Skeletal muscle satellite cell (primary cell): ENCODE measurements around the gene NRIP1.

Source experiments
- H3K27me3 ChIP-seq: 2 replicates; pipeline ENCODE4 v1.7.0; 2013; ENCODE audit warnings: low read length; ENCODE audit not compliant: control insufficient read depth, insufficient read depth
- H3K36me3 ChIP-seq: 2 replicates; pipeline ENCODE4 v1.7.0; 2013; ENCODE audit warnings: mild to moderate bottlenecking, control low read depth, low read length; ENCODE audit not compliant: insufficient read depth
- H3K4me1 ChIP-seq: 2 replicates; pipeline ENCODE4 v1.7.0; 2013; ENCODE audit warnings: low read length; ENCODE audit not compliant: control insufficient read depth, insufficient read depth
- H3K4me2 ChIP-seq: 2 replicates; pipeline ENCODE4 v1.7.0; 2013; ENCODE audit warnings: mild to moderate bottlenecking, low read length
- H3K4me3 ChIP-seq: 2 replicates; pipeline ENCODE4 v1.7.0; 2013; ENCODE audit warnings: low read length
- H3K9ac ChIP-seq: 2 replicates; pipeline ENCODE4 v1.7.0; 2013; ENCODE audit warnings: mild to moderate bottlenecking, low read depth, low read length, moderate library complexity
- H3K9me3 ChIP-seq: replicated peaks from 2 replicates; pipeline ENCODE4 v1.7.0; 2013; ENCODE audit warnings: mild to moderate bottlenecking, control low read depth, low read length

NRIP1 gene

DNA sequence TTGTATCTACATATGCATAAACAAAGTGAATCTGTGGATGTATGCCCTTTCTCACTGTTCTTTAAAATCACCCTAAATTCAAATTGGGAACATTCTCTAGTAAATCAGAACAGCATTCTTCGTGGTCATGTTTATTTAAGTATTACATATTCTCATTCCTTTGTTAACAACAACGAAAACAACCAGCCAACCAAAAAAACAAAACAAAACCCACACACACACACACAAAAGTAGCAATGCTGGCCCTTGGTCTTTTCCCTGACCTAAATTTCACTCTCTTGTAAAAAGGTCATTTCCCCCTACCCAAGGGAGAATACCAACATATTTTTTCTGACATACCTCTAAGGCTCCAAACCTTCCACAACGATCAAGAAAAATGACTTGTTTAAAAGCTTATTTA is 102.6 kb downstream of the NRIP1 start:
- H3K4me2 ChIP-seq = no peak overlapping the region

DNA sequence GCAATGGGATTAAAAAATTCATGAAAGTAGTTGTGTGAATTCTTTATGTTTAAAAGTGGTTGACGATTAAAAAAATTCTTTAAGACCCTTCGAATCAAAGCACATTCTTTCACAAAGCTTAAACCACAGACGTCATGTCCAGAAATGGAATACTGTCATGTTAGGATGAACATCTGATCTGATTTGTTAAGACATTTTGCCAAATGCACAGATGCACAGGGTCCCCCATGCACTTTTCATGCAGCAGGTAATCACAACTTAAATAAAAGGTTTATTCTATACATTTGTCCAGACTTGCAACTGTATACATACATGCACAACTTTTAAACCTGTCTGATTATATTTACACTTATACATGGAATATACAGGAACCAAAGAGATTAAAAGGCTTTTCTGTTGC is 103.3 kb downstream of the NRIP1 start:
- Histone ChIP-seq H3K27me3 (no peaks in the 10 kb centered on the region), H3K9ac (no peak overlapping the region), H3K9me3 (no peaks in the 10 kb centered on the region), H3K4me3 (no peak overlapping the region), H3K36me3 (peaks cover 5% of the 10 kb centered on the region), H3K4me1 (no peaks in the 10 kb centered on the region), H3K4me2 (no peak overlapping the region)

More for the DNA sequence above, 102.6 kb downstream of the NRIP1 start:
- H3K4me3 ChIP-seq = no peak overlapping the region
- H3K27me3 ChIP-seq = no peaks in the 10 kb centered on the region
- no peak overlapping the region for H3K9ac ChIP-seq
- peaks cover 12% of the 10 kb centered on the region for H3K36me3 ChIP-seq
- H3K4me1 ChIP-seq = no peaks in the 10 kb centered on the region
- no peaks in the 10 kb centered on the region for H3K9me3 ChIP-seq

DNA sequence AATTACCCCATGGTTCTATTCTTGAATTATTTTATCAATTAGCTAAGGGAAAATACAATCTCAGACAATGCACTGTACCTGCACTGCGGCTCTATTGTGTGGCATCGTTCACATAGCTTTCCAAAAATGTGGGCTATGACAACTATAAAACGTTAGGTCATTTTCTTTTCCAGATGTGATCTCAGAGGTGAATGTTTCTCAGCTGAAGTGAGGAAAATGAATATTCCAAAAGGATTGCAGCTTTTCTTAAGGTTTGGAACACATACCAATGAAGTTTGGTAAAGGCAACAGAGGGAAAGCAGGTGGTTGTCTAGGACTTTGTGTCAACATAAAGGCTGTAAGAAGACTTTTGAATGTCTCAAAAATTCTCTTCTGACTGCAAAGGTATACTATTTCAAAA is 105.5 kb downstream of the NRIP1 start:
- Histone ChIP-seq H3K4me2 (no peak overlapping the region), H3K4me1 (no peaks in the 10 kb centered on the region), H3K36me3 (no peaks in the 10 kb centered on the region), H3K9me3 (no peaks in the 10 kb centered on the region), H3K27me3 (no peaks in the 10 kb centered on the region), H3K4me3 (no peak overlapping the region), H3K9ac (no peak overlapping the region)

DNA sequence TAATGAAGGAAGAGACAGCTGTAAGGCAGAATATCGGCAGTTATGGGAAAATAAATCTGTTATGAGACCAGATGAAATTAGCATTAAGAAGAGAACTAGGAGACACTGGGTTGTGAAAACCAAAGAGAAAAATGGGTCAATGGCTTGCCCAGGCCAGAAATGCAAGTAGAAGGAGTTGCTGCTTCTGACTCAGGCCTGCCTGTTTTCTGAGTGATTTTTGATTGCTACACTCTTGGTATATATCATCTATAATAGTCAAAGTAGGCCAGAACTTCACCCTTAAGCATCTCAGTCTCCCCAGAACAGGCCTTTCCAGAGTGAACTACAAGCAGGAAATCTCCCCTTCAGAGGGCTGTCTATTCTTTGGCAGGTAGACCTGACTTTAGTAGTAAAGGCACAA is 107.0 kb downstream of the NRIP1 start:
- H3K4me3 ChIP-seq = no peak overlapping the region
- no peak overlapping the region for H3K9ac ChIP-seq
- H3K27me3 ChIP-seq = no peaks in the 10 kb centered on the region
- no peaks in the 10 kb centered on the region for H3K9me3 ChIP-seq
- H3K36me3 ChIP-seq = no peaks in the 10 kb centered on the region
- no peak overlapping the region for H3K4me2 ChIP-seq
- no peaks in the 10 kb centered on the region for H3K4me1 ChIP-seq

DNA sequence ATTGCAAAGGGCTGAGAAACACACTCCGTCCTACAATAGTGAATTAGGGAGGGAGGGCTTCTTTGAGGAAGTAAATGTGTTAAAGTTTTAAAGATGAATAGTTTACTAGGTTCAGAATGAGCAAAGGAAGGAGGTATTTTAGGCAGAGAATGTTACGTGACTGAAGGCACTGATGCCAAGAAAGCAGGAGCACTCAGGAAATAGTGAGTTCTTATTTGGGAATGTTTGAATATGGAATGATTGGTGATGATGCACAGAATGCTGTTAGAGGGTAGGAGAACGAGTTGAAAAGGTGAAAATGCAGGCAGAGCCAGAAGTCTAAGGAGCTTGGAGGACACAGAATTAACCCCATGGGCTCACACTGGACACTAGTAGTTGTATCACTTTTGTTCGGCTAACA is 108.0 kb downstream of the NRIP1 start:
- H3K9ac ChIP-seq = no peak overlapping the region
- H3K9me3 ChIP-seq = no peaks in the 10 kb centered on the region
- no peaks in the 10 kb centered on the region for H3K4me1 ChIP-seq
- H3K4me3 ChIP-seq = no peak overlapping the region
- no peaks in the 10 kb centered on the region for H3K36me3 ChIP-seq
- no peaks in the 10 kb centered on the region for H3K27me3 ChIP-seq
- H3K4me2 ChIP-seq = no peak overlapping the region

DNA sequence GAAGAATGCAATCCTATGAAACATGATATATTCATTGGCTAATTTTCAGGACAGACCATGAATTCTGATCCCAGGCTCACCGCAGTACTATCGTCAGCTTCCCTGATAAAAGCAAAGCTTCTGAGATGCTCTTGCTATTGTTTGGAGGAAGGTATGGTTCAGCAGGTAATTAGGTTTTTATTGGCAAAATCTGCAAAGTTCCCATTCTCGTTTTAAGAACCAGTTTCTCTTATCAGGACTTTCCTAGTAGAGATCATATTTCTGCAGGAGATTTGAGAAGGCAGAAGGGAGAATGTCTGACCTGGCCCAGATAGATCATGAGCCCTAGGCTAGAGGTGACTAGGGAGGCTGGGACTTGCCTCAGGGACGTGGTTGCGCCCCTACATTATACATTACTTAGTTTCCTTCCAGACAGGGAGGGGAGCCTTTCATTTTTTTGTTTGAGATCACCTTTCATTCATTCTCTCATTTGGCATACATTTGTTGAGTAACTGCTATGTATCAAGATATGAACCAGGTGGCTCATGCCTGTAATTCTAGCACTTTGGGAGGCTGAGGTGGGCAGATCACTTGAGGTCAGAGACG is 108.8 kb downstream of the NRIP1 start:
- H3K4me3 ChIP-seq = no peak overlapping the region
- H3K9me3 ChIP-seq = no peaks in the 10 kb centered on the region
- H3K36me3 ChIP-seq = no peaks in the 10 kb centered on the region
- no peaks in the 10 kb centered on the region for H3K4me1 ChIP-seq
- no peaks in the 10 kb centered on the region for H3K27me3 ChIP-seq
- H3K9ac ChIP-seq = no peak overlapping the region
- H3K4me2 ChIP-seq = no peak overlapping the region

DNA sequence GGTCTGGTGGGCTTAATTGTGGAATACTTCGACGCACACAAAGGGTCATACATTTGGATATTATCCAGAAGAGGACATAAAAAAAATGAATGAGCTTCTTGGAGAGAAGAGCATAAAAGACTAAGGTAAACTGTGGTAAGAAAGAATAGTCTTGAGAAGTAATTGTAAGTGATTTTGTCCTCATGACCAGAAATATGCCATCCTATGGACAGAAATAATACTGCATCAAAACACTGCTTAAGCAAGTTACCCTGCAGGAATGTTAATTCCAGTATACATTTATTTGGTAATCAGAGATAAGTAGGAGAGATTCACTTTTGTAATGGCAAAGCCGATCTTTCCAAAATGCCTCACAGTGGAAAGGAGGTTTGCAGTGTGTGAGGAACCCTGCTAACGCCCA is 111.9 kb downstream of the NRIP1 start:
- Histone ChIP-seq H3K4me1 (no peaks in the 10 kb centered on the region), H3K4me2 (no peak overlapping the region), H3K9ac (no peak overlapping the region), H3K36me3 (no peaks in the 10 kb centered on the region), H3K27me3 (no peaks in the 10 kb centered on the region), H3K9me3 (no peaks in the 10 kb centered on the region), H3K4me3 (no peak overlapping the region)

DNA sequence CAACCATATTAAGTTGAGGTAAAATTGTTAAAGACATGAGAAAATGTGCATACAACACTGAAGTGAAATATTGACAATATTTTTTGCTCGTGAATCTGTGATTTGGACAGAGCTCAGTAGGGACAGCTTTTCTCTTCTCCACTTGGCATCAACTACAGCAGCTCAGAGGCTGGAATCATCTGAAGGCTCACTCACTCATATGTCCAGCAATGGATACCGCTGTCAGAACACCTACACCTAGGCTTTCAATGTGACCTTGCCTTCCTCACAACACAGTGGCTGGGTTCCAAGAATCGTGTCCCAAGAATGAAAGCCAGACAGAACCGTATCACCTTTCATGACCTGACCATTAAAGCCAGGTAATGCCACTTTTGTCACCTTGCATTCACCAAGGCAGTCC is 115.2 kb downstream of the NRIP1 start:
- no peaks in the 10 kb centered on the region for H3K27me3 ChIP-seq
- H3K9me3 ChIP-seq = no peaks in the 10 kb centered on the region
- no peak overlapping the region for H3K4me3 ChIP-seq

DNA sequence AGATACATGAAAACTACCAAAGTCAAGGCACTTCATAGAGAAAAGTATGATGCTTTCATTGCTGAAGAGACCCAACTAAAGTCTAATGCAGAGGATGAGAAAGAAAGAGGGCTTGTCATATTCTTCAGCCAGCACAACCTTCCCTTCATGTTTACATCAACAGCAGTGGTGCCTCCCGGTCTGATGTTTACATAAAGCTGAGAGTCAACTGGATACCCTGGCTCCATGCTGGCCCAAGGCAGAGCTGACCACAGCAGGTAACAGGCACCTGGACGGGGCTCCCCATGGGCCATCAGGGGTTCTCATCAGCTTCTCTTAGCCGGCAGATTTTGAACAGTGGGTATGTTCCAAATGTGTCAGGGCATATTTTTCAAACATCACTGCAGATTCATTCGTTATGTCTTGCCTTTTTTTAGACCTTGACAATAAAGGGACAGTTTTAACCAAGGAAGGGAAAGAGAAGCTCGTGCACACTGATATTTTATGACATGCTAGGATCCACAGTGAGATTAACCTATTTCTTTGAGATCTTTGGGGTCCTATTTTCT is 117.1 kb downstream of the NRIP1 start:
- H3K4me1 ChIP-seq = no peaks in the 10 kb centered on the region
- no peak overlapping the region for H3K4me2 ChIP-seq
- H3K27me3 ChIP-seq = no peaks in the 10 kb centered on the region
- no peaks in the 10 kb centered on the region for H3K36me3 ChIP-seq
- H3K9ac ChIP-seq = no peak overlapping the region
- H3K9me3 ChIP-seq = no peaks in the 10 kb centered on the region
- no peak overlapping the region for H3K4me3 ChIP-seq

More for the DNA sequence above, 115.2 kb downstream of the NRIP1 start:
- H3K4me1 ChIP-seq = no peaks in the 10 kb centered on the region
- H3K4me2 ChIP-seq = no peak overlapping the region
- no peaks in the 10 kb centered on the region for H3K36me3 ChIP-seq
- no peak overlapping the region for H3K9ac ChIP-seq

DNA sequence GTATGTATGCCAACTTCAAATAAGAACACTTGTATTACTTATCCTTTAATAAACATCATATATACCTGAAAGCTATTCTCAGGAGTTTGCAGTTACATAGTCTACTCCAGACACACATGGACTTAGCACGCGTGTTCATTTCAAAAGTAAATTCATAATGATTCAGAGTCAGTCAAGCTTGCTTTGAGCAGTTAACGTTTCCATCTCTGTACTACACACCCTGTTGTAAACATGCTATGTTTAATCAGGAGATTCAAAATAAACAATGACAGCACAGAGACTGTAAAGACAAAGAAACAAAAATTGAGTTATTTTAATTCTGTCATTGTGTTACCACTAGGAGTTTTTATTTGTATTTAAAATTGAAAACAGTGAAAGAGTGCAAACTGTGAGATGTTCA is 119.6 kb downstream of the NRIP1 start:
- Histone ChIP-seq H3K9ac (no peak overlapping the region), H3K36me3 (no peaks in the 10 kb centered on the region), H3K4me1 (no peaks in the 10 kb centered on the region), H3K27me3 (no peaks in the 10 kb centered on the region), H3K4me2 (no peak overlapping the region), H3K4me3 (no peak overlapping the region), H3K9me3 (no peaks in the 10 kb centered on the region)

DNA sequence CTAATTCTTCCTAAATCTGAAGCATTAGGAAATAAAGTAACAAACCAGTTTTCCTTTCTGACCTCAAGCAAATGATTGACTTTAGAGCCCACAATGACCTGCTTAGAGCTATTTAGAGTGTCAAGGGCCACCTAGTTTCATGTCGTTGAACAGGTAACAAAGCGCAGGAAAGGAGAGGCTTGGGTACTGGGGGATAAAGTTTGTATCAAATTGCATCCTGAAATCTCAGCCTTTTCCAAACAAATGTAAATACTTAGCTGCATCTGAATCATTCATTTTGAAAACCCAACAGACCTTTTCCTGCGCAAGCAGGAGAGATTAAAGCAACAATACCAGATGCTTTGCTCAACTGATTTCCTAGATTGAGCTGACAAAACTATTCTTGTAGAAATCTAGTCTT is 121.2 kb downstream of the NRIP1 start:
- Histone ChIP-seq H3K4me2 (no peak overlapping the region), H3K9me3 (no peaks in the 10 kb centered on the region), H3K4me1 (no peaks in the 10 kb centered on the region)

DNA sequence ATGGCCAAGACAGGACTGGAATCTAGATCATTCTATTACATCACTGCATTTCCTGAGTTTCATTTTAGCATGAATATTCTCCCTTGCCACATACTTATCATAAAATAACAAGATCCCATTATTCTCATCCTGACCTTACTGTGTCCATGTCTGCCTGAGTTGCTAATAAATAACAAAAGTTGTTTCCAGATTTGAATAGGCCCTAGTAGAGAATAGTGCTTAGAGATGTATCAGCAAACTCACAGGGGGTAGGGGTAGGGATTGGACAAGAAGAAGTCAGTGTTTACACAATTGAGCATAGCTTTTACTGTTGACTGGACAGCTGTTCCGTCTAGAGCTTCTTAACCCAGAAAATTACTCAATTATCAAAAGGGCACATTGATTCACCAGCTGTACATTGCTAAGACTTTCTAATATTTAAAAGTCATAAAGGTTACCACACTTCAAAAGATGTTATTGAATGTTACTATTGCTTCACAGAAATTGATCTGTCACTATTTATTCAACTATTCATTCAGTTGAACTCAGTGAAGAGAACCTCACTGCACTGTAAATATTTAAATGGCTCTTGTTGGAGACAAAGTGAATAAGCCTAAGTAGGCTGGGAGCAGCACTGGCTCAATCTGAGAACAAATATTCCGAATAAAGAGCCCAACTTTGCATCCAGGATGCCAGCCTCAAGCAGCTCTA is 121.9 kb downstream of the NRIP1 start:
- Histone ChIP-seq H3K36me3 (no peaks in the 10 kb centered on the region), H3K4me1 (no peaks in the 10 kb centered on the region), H3K9ac (no peak overlapping the region), H3K4me3 (no peak overlapping the region), H3K9me3 (no peaks in the 10 kb centered on the region), H3K4me2 (no peak overlapping the region), H3K27me3 (no peaks in the 10 kb centered on the region)

More for the DNA sequence above, 121.2 kb downstream of the NRIP1 start:
- Histone ChIP-seq H3K4me3 (no peak overlapping the region), H3K27me3 (no peaks in the 10 kb centered on the region), H3K9ac (no peak overlapping the region), H3K36me3 (no peaks in the 10 kb centered on the region)
